LNCAP (cell line): ENCODE data around the gene FERMT2.

Experiments used
- CTCF ChIP-seq: fragments of 450-650 bp; IDR thresholded peaks from 2 replicates; pipeline ENCODE4 v1.5.1; 2017; ENCODE audit warnings: mild to moderate bottlenecking

FERMT2 gene

DNA sequence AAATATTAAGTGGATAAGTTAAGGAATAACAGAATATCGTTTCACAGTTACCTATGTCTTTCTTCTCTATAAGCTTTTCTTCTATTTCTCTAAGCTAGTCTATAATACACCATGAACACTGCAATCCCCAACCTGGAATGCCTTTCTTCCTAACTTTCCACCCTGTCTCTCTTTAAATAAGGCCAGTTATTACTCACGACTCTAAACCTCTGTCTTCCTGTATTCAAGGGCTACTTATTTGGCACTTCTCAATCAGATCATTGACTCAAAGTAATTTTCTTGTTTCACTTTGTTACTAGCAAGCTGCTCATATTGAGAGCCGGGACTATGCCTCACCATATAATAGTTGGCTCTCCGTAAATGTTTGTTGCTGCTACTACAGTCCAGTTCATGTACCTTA lies 13.5 kb downstream of the FERMT2 start:
- no peak for TF ChIP-seq CTCF

DNA sequence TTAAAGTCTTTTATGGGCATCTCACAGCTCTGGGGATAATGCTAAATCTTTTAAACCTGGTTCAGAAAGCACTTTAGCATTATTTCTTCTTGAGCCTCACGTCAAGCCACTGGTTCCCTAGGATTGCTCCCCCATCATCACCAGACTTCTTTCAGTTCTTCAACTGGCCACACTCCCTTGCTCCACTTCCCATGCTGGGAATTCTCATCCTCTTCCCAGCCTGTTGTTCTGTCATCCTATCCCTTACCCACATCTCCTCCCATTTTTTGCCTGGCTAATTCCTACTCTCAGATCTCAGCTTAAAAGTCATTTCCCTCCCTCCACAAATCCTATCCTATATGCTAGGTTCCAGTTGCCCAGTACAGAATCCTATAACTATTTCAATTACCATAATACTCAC lies 14.4 kb downstream of the FERMT2 start:
- no peak for TF ChIP-seq CTCF

GRCh38 chr14:52935833-52936232 lies 15.0 kb downstream of the FERMT2 start:
- no peak for TF ChIP-seq CTCF

DNA sequence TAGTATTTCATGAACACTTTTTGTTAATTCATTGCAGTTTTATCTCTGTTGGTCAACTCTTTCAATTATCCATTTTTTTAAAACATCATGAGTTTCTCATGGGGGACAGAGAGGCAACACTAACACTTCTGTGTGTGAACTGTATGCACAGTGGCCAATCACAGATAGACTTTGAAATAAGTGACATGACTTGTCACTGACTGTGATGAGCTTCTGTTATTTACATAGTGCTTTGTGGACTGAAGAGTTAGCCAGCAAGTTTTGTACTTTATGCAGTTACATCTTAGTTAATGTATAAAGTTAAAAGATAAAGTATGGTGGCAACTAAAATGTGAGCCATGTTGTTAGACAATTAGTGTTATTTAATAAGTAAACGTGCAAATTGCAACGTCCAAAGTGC lies 16.1 kb downstream of the FERMT2 start:
- TF ChIP-seq CTCF: no peak

DNA sequence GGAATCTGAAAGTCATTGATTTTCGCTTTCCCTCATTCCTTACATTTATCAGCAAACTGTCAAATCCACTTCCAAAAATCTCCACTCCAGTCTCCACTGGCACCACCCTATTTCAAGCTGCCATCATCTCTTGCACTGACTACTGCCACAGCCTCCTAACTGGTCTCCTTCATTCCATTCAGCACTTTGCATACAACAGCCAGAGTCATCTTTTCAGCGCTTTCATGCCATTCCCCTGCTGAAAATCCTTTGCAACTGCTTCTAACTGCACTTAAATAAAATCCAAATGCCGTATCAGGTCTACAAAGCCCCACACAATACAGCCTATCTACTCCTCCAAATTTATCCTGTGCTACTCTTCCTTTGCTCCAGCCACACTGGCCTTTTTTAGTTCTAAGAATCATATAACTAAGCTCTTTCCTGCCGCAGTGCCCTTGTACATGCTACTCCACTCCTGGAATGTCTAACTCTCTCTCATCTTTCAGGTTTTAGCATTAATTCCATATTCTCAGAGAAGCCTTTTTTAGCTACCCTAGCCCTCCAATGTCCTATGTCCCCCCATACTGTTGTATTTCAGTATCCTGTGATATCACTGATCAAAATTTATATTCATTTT lies 21.6 kb downstream of the FERMT2 start:
- TF ChIP-seq CTCF: no peak

- no peak for TF ChIP-seq CTCF
Observed at GRCh38 chr14:52926953-52927352, 23.9 kb downstream of the FERMT2 start.

GRCh38 chr14:52923902-52924575 lies 26.8 kb downstream of the FERMT2 start:
- no peak for TF ChIP-seq CTCF
